ENCODE results near the gene RASGEF1C.
"Not testable (repeated sequence)": the region's sequence is repeated elsewhere in the genome, so short reads cannot be mapped to it uniquely, and the experiment has no call there.

Gene RASGEF1C

GRCh38 chr5:180099733-180100611, 109.0 kb downstream of the RASGEF1C start:
- no peak for DNase-seq (ENCODE audit: low spot score)

DNA sequence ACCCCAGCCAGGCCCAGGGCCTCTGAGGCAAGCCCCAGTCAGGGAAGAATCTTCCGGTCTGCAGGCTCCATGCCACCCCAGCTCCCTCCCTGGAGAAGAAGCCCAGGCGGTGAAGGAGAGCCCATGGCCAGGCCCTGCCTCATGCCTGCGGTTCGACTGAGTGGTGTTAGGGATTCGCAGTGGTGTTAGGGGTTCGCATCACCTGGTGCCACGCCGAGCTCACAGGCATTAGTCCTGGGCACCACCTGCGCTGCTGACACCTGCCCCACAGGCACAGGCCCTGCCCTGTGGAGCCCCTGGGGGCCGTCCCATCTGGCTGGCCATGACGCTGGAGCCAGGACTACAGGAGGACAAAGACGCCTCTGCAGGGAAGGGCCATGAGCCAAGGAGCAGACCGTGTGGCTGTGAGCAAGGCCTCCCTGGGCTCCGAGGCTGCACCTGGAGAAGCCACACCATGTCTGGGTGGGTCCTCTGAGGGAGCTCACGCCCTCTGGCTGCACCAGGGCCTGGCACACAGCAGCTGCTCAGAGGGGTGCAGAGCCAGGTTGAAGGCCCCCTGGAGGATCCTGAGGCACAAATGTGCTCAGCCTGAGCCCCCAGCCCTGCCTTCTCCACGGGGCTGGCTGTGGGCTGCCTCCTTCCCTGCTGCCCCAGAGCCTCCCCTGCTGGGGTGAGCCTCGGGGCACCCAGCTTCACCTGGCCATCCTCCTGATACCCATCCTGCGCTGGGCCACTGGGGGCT, 109.8 kb downstream of the RASGEF1C start:
- no peak for DNase-seq (ENCODE audit: low spot score)

GRCh38 chr5:180098526-180098925, 110.5 kb downstream of the RASGEF1C start:
- DNase-seq (ENCODE audit: low spot score): no peak

DNA sequence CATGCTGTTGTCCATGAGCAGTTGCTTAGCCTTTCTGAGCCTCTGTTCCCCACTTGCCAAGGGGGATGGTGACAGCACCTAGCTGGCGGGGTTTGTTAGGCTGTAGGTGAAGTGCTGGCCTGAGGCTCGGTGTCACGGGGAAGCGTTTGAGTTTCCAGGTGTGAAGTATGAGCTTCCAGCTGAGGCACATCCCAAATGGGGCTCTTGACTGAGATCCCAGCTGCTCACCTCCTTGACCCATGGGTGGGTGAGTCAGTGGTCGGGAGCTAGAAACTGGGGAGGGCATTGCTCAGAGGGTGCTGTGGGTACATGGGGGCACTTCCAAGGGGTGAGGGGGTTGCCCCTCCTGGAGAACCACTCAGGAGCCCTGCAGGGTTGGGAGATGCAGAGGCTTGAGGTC, 111.1 kb downstream of the RASGEF1C start:
- no peak for DNase-seq (ENCODE audit: low spot score)

- no peak for DNase-seq (ENCODE audit: low spot score)
Measured at GRCh38 chr5:180097163-180097894, 111.7 kb downstream of the RASGEF1C start.

DNA sequence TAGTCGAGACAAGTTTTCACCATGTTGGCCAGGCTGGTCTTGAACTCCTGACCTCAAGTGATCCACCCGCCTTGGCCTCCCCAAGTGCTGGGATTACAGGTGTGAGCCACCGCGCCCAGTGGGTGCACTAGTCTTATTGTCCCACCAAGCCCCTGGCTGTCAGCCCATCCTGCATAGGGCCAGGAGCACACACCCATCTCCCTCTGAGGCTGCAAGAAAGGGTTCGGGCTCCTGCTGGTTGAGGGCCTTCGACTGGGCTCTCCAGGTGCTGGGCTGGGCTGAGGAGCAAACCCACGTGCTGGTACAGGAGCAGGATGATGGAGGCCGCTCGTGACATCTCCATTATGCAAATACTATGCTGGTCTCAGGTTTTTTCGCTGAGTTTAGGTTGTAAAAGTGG, 112.4 kb downstream of the RASGEF1C start:
- no peak for DNase-seq (ENCODE audit: low spot score)

GRCh38 chr5:180095545-180095944, 113.5 kb downstream of the RASGEF1C start:
- DNase-seq (ENCODE audit: low spot score): no peak

GRCh38 chr5:180093651-180094382, 115.2 kb downstream of the RASGEF1C start:
- DNase-seq (ENCODE audit: low spot score): peak; percentile 75

- DNase-seq (ENCODE audit: low spot score): no peak
Measured at GRCh38 chr5:180093241-180093640, 115.8 kb downstream of the RASGEF1C start.

DNA sequence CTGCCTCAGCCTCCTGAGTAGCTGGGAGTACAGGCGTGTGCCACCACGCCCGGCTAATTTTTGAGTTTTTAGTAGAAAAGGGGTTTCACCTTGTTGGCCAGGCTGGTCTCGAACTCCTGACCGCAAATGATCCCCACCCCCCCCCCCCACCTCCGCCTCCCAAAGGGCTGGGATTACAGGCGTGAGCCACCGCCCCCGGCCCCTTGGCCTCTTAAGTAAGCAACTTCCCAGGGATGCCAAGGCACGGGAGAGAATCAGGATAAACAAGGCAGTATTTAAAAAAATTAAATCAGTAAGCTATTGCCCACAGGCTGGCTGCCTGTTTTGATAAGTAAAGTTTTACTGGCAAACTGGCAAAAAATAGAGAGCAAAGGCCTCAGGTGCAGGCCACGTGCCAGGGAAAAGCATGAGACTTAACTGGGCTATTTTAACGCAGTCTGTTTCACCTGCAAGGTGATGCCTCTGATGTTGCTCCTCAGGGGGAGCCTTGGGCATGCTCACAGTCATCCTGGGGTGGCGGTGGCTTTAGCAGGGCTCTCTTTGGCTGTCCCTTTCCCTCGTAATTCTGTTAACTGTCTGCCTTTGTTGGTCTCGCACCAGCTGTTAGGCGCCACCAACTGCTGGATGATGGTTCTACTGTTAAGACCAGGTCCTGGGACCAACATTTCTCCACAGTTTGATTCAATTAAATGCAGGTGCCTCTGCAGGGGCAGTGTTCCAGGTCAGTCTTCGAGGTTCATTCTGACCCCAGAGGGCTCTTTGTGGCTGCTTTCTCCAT, 118.1 kb downstream of the RASGEF1C start:
- DNase-seq (ENCODE audit: low spot score): peak; percentile 72

- DNase-seq (ENCODE audit: low spot score): peak; percentile 35
Measured at GRCh38 chr5:180090098-180090768, 118.8 kb downstream of the RASGEF1C start.

- not testable (repeated sequence) for DNase-seq (ENCODE audit: low spot score)
Measured at GRCh38 chr5:180089628-180090027, 119.4 kb downstream of the RASGEF1C start.

- no peak for DNase-seq (ENCODE audit: low spot score)
Measured at GRCh38 chr5:180088561-180088960, 120.5 kb downstream of the RASGEF1C start.

GRCh38 chr5:180086816-180087399, 122.1 kb downstream of the RASGEF1C start:
- DNase-seq (ENCODE audit: low spot score): no peak

- DNase-seq (ENCODE audit: low spot score): peak; percentile 85
Measured at GRCh38 chr5:180085837-180086236, 123.2 kb downstream of the RASGEF1C start.

DNA sequence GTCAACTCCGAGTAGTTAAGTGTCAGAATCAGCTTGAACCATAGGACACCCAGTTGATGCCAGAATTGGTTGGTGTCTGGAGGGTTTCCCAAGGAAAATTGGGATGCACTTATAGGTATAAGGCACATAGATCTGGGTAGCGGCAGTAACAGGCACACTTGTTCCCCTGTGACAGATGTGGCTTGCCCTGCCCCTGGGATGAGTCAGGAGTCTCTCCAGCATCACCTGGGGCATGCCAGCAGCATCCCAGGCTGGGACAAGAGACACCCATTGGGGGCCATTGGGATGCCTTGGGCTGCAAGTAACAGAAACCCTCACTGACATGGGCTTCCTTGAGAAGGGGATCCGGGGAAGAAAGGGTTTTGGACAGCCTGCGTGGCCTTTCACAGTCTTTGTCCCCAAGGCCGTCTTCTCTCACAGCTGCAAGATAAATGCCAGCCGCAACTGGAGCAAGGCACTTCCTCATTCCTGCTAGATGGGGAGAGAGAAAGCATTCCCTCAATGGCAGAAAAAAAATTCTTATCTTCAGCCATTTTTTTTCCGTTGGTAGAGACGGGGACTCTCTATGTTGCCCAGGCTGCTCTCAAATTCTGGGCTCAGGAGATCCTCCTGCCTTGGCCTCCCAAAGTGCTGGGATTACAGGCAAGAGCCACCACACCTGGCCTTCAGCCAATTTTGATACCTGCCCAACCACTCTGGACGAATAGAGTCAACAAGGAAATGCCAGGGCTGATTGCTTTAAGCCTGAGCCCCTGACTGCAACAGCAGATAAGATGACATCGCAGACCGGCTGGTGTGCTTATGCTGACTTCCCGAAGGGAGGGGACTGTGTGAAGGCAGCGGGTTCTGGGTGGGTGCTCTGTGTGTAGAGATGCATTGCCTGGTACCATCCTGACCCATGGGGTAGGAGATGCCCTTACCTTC, 124.1 kb downstream of the RASGEF1C start:
- no peak for DNase-seq (ENCODE audit: low spot score)

DNA sequence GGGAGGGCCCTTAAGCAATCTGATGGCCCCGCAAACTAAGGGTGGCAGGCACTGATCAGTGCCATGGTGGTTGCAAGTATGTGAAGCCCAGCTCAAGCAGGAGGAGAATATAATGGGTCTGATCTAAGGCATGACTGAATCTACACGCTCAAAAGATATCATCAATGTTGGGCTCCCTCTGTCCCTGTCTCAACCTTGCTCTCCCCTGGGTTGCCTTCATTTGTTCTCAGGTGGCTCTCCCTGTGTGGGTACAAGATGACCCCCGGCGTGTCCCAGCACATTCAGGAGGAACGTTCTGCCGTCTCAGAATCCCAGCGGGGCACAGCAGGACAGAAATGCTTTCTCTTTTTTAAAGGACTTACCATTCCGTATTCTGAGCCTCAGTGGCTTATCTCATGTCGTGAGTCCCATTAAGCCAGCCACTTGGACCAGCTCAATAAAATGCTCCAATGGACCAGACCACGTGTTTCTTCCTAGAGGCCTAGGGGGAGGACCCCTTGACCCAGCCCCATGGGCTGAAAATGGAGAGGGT, 125.4 kb downstream of the RASGEF1C start:
- no peak for DNase-seq (ENCODE audit: low spot score)

GRCh38 chr5:180082633-180083420, 126.2 kb downstream of the RASGEF1C start:
- no peak for DNase-seq (ENCODE audit: low spot score)

Data from pons (tissue), 1 donor.